Fibroblast of peridontal ligament (primary cell): ENCODE measurements around the gene GOLGA1.

Source experiments
- DNase-seq: peaks from one replicate; pipeline ENCODE4 v3.0.0-alpha.2; 2010; ENCODE audit errors: extremely low read depth

Gene GOLGA1, protein sequence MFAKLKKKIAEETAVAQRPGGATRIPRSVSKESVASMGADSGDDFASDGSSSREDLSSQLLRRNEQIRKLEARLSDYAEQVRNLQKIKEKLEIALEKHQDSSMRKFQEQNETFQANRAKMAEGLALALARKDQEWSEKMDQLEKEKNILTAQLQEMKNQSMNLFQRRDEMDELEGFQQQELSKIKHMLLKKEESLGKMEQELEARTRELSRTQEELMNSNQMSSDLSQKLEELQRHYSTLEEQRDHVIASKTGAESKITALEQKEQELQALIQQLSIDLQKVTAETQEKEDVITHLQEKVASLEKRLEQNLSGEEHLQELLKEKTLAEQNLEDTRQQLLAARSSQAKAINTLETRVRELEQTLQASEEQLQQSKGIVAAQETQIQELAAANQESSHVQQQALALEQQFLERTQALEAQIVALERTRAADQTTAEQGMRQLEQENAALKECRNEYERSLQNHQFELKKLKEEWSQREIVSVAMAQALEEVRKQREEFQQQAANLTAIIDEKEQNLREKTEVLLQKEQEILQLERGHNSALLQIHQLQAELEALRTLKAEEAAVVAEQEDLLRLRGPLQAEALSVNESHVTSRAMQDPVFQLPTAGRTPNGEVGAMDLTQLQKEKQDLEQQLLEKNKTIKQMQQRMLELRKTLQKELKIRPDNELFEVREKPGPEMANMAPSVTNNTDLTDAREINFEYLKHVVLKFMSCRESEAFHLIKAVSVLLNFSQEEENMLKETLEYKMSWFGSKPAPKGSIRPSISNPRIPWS

DNA sequence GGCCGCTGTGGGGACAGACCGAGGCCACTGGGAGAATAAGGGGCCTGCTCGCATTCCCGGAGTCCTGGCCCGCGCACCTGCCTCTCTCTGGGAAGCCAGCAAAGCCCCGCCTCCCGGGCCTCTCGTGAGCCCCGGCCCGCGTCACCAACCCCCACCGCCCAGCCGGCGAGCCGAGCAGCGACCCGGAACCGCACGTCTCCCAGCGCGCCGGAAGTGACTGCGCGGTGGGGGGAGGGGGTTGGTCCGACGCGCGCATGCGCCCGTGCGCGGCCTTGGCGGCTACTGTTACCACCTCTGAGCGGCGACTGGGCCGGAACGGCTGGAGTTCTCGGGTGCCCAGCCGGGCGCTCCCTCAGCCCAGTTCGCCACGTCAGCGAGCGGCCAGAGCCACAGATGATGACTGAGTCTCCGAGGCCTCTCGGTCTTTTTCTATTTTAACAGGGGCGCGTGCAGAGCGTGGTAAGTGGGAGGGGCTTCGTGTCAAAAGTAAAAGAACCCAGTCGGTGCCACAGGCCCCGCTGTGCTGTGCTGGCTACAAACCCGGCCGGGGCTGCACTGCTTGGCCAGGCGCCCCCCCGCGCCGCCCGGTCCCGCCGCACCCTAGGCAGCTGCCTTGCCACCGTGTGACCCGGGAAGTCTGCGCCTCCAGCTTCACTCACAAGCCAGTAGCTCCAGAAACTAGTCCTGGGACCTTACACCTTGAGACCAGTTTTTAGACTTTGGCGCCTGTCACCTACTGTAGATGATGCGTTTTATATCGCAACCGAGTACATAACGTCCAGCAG is at the start of gene GOLGA1:
Gene GOLGA1 (minus strand): TSS at position 190 of the 785 bp plus-strand sequence. CDS start 2,372 bp downstream, outside the sequence.
- peak; percentile 91 for DNase-seq

DNA sequence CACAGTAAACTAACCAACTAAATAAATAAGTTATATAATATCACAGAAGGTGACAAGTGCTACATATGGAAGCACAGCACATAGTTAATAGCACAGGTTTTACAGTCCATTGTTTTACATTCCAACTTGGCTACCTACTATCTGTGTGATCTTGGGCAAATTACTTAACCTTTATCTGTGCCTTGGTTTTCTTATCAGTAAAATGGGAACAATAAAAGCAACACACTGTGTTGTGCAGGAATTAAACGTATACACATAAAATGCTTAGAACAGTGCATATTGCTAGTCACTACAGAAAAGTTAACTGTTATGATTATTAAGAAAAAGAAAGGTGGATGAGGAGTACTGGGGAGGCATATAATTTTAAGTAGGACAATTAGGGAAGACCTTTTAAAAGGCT is 42.8 kb upstream of the GOLGA1 start:
- no peak for DNase-seq

GRCh38 chr9:124980431-124980830 is 39.5 kb upstream of the GOLGA1 start:
- no peak for DNase-seq

DNA sequence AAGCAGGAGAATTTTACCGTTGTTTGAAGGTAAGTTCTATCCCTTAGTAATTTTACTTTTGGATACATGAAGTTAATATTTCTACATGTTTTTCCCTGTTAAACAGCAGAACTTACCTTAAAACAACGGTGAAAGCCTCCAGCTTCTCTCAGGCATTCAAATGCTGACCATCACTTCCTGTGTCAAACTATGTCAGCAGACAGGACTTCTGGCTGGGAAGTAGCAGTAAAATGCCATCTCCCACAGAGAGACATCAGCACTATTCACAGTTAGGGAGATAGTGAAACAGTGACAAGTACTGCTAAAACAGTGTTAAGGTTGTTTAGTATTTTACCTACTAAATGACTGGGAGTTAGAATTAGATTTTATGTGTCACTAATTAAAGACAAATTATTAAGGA is 34.2 kb upstream of the GOLGA1 start:
- DNase-seq, result no peak

GRCh38 chr9:124973807-124974206 is 32.9 kb upstream of the GOLGA1 start:
- DNase-seq, result no peak

DNA sequence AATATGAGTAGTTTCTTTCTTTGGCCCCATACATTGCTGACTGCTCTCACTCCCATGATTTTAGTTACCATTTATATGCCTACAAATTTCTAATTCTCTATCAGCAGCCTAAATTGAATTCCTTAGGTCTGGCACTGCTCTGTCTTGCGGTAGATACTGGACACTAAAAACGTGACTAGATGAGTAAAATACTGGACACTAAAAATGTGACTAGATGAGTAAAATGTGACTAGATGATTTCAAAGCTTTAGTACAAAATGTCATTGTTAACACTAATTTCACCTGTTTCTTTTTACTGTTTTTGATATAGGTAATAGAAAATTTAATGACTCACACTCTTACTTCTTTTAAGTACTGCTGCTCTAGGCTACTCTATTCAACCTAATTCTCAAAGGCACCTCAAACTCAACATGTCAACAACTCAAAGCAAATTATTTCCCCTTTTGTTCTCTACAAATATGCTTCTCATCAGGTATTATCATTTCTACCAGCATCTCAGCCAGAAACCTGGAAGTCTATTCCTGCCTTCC is 31.4 kb upstream of the GOLGA1 start:
- DNase-seq, result no peak

DNA sequence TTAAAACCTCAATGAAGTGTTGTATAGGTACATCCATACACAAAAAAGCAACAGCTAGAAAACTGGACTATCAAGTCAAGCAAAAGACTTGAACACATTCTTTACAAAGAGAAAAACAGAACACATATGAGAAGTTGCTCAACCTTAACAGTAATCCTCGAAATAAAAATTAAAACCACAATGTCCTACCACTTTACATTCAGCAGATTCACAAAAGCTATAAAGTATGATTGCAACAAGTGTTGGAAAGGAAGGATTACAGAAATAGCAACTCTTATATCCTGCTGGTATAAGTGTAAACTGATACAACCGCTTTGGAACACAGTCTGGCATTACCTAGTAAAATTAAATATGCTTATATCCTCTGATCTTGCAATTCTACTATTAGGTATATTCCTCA is 28.5 kb upstream of the GOLGA1 start:
- no peak for DNase-seq

DNA sequence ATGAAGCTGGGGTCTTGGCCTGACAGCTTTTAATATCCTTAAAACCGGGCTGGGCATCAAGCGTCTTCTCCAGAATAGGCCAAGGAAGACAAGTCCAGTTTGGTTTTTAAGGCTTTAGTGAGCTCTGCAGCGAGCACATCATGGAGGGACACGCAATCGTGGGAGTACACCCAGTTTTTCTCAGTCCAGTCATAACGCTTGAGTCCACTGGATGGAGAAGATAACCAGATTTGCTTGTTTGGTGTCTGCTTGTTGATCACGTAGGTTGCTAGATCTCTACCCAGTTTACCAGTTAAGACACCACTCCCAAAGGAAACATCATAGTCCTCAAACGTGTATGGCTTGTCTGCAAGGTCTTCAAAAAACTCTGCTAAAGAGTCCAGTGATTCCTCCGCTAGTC is 27.4 kb upstream of the GOLGA1 start:
- DNase-seq, result no peak

DNA sequence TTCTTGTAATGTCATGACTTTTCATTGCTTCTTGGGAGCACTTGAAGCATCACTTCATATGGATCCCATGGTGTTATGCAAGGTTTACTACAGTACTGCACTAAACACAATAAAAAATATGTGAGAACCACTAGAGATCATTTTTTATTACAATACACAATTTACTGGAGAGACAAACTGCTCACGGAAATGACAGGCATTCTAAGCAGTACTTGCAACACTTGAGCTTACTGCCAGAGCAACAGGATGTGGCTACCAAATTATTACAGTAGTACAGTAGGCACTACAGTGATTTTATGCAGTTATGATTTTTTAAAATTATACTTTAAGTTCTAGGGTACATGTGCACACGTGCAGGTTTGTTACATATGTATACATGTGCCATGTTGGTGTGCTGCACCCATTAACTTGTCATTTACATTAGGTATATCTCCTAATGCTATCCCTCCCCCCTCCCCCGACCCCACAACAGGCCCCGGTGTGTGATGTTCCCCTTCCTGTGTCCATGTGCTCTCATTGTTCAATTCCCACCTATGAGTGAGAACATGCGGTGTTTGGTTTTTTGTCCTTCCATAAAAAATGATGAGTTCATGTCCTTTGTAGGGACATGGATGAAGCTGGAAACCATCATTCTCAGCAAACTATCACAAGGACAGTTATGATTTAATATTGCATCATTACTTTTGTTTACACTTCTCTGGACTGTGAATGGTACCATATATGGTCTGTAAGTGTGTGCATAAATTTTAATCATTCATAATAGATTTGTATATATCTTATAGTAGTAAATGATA is 25.1 kb upstream of the GOLGA1 start:
- peak; percentile 44 for DNase-seq

DNA sequence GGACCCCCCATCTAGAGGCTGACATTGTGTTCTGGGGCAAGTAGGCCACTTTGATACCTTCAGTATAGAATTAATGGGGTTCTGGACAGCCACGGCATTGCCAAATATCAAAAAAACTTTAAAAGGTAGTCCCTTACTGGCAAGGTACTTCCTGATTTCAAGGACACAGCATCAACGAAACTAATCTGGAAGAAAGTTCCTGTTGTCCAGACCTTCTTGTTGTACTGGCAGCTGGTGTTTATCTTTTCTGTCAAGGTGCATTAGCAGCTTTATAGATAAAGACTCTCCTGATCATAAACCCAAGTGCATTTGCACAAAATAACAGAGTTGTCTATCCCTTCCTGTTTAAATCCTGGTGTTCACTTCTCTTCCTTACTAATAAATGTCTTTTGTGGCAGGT is 23.7 kb upstream of the GOLGA1 start:
- DNase-seq, result no peak

- DNase-seq, result no peak
Measured at GRCh38 chr9:124964056-124964455, 23.2 kb upstream of the GOLGA1 start.

GRCh38 chr9:124960409-124960752 is 19.5 kb upstream of the GOLGA1 start:
- peak; percentile 41 for DNase-seq

GRCh38 chr9:124959671-124960408 is 19.0 kb upstream of the GOLGA1 start:
- DNase-seq, result peak; percentile 51

GRCh38 chr9:124954255-124954654 is 13.4 kb upstream of the GOLGA1 start:
- DNase-seq, result no peak

GRCh38 chr9:124950050-124950718 is 9.3 kb upstream of the GOLGA1 start:
- DNase-seq, result no peak

DNA sequence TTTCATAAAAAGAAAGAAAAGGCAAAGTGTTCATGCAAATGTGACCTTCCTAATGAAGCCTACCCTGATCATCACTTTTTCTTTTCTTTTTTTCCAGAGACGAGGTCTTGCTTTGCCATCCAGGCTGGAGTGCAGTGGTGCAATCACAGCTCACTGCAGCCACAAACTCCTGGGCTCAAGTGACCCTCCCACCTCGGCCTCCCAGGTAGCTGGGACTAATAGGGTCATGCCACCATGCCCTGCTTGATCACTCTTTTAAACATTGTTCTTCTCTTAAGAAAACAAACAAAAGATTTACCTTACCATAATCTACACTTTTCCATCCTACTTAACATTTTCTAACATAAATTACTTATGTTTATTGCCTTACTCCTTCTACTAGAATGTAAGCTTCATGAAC is 8.5 kb upstream of the GOLGA1 start:
- no peak for DNase-seq

GRCh38 chr9:124947727-124948391 is 7.0 kb upstream of the GOLGA1 start:
- peak; percentile 33 for DNase-seq

- no peak for DNase-seq
Measured at GRCh38 chr9:124946167-124946566, 5.3 kb upstream of the GOLGA1 start.
